ENCODE results near the gene ARHGDIB.

DNA sequence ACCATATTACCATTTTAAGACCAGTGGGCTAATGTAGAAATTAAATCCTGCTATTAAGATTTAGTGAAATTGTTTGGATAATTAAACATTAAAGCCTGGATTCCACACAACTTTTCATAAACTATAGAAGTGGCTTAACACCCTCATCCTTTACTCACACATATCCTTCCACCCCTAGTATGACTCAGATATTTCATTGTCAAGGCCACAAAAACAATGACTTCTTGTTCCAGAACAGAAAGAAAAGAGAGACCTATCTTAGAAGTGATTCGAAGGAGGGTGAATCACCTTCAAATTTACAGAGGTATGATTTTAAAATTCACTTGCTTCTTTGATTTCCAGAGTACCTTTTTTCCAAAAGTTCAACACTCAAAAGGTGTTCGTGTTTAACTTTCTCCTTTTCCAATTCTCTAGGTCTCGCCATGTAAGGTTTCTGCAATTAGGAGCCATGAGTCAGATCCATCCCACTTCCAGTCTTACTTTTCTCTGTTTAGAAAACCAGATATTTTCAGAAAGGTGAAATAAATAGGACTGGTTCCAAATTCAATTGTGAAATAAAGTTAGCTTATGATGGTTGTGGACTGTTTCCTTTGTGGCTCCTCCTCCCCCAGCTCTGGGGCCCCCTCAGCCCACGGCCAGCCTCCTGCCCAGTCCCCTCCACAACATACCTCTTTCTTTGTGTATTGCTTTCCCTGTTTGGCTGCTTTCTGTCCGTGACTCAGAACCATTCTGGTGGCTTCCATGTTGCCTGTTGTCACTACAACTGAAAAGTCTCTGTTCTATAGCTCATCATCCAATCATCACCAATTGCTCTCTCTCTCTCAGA lies 51.1 kb downstream of the ARHGDIB start:
- no peak for TF ChIP-seq POLR2A (IDR thresholded peaks at IDR 0.05)
- TF ChIP-seq, protein P1, sequence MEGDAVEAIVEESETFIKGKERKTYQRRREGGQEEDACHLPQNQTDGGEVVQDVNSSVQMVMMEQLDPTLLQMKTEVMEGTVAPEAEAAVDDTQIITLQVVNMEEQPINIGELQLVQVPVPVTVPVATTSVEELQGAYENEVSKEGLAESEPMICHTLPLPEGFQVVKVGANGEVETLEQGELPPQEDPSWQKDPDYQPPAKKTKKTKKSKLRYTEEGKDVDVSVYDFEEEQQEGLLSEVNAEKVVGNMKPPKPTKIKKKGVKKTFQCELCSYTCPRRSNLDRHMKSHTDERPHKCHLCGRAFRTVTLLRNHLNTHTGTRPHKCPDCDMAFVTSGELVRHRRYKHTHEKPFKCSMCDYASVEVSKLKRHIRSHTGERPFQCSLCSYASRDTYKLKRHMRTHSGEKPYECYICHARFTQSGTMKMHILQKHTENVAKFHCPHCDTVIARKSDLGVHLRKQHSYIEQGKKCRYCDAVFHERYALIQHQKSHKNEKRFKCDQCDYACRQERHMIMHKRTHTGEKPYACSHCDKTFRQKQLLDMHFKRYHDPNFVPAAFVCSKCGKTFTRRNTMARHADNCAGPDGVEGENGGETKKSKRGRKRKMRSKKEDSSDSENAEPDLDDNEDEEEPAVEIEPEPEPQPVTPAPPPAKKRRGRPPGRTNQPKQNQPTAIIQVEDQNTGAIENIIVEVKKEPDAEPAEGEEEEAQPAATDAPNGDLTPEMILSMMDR (IDR thresholded peaks at IDR 0.05) = no peak
